Stimulated activated CD8-positive, alpha-beta memory T cell treated with anti-CD3 and anti-CD28 coated beads, Interleukin-4, amount 100 ng/mL, for 4 hours (primary cell): ENCODE measurements around the gene CRYGD.

ENCODE experiments used
- DNase-seq, 2 donors: peaks; one replicate each; pipeline ENCODE4 v3.0.0-alpha.2; 2020; ENCODE audit warnings: low read depth in 2 of 2, low spot score in 1 of 2

Gene CRYGD

DNA sequence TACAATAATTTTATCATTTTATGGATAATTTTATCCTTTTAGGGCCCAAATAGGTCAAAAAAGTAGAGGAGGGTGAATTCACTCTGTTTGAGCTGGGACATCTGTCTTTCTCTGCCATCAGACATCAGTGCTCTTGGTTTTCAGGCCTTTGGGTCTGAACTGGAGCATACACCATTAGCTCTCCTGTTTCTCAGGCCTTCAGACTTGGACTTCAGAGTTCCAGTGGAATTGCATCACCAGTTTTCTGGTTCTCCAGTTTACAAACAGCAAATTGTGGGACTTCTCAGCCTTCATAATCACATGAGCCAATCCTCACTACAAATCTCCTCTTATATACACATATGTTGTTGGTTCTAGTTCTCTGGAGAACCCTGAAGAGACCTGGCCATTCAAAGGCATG is 33.9 kb downstream of the CRYGD start:
- DNase-seq: no peak

DNA sequence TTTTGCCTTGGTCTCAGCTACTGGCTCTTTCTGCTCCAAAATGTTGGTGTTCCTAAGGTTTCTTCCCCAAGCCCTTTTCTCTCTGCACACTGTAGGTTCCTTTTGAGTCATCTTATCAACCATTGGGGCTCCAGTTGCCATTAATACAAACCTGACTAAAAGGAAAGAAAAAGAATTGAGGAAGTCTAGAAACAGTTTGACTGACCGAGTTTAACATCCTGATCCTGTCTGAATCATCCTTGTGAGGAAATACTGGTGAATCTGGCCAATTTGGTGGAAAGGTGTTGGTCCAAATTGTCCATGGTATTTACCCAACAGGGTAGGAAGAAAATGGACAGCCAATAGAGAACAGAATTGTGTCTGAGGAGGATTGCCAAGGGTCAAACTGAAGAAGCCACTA is 38.3 kb downstream of the CRYGD start:
- no peak for DNase-seq

DNA sequence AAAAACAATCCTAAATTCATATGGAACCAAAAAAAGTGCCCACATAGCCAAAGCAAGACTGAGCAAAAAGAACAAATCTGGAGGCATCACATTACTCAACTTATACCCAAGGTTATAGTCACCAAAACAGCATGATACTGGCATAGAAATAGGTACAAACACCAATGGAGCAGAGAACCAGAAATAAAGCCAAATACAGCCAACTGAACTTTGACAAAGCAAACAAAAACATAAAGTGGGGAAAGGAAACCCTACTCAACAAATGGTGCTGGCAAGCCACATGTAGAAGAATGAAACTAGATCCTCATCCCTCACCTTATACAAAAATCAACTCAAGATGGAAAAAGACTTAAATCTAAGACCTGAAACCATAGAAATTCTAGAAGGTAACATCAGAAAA is 40.5 kb downstream of the CRYGD start:
- no peak for DNase-seq

DNA sequence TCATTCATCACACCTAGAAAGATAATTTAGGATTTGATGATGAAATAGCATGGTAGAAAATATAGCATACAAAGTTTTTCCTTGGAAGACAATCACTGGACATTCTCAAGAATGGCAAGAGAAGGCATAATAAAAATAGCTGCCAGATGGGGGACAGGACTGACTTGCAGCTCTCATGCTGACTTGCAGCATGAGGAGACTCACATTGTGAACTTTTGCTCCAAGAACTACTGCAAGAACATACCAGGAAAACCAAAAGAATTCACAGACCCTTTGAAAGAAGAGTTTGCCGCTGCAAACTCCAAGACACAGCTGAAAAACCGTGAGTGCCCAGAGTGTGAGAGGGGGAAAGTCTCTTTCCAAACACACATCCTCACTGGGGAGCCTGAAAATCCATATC is 47.0 kb downstream of the CRYGD start:
- no peak for DNase-seq

DNA sequence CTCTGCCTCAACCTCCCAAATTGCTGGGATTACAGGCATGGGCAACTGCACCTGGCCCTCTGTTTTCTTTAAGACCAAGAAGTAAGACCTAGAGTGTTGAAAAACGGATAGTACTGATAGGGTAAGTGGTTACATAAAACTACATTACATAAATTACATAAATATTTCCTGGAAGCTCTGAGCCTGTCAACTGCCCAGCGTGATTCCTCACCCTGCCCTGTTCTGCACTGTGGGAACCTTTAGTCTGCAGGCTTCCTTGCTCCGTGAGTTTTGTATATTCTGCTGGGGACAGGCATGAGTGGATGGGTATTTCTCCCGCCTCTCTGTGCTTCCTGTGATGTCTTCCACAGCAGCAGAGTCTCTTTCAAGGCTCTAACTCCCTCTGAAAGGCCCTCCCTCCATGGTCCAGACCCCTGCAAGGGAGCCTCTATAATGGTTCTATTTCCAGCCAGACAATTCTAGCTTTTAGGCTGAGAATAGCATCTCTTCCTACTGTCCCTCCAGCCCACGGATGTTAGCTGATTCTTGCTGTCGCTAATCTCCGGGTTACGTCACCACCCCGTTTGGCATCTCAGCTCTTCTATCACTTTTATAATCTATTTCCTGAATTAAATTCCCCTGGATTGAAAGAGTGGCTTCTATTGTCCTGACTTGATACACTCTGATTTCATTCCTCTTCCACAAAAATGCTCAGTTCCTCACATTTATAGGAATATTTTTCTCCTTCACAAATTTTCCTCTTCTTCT is 49.5 kb downstream of the CRYGD start:
- no peak for DNase-seq

DNA sequence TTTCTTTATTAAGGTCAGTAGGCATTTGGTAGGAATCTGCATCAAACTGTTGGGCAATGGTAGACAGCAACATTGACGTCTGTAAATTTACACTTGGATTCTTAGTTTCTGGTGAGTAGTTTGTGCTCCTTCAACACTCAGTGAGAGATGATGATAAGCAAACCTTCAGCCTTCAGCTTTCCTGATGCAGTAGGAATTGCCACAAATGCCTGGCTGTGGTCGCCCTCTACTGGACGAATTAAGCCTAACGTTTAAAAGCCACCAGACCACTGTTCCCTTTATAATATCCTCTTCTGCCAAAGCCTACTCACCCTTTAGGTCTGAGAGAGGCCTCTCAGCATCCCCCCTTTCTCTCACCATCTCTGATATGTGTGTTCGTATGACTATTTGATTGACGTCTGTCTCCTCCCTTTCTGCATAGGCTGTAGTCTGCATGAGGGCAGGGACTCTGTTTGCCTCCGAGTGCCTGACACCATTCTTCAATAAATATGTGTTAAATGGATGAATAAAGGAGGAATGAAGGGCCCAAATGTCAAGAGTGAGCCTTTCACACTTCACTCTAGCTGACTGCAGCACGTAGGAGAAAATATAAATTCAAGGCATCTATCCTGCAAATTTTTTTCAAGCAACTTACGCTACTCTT is 52.0 kb downstream of the CRYGD start:
- peak in 1 of 2 donors; percentile 16 for DNase-seq
